Measurements from ENCODE around the gene EXOSC7. TPM values are rescaled to one million over a fixed set of nuclear protein-coding genes. Genes with fewer than 3 reads are reported as not detected.
"Not testable (repeated sequence)": the region's sequence is repeated elsewhere in the genome, so short reads cannot be mapped to it uniquely, and the experiment has no call there.

EXOSC7 gene
- 10 to 100 TPM; 35.6 to 49.9 (median 41.3) TPM for polyA plus RNA-seq (ENCODE audit: insufficient read length in 10 of 10)
- long read RNA-seq, donor 1, transcript EXOSC7-201 (8 exons, 1,055 nt), result major isoform, 14 of 33 reads
- long read RNA-seq, donor 1, partial matches to known transcripts, result 16 of 33 reads
- long read RNA-seq, donor 1, other reads (novel, unspliced or antisense), result 0 of 33 reads
- long read RNA-seq, donor 2, transcript EXOSC7-201 (8 exons, 1,055 nt), result major isoform, 12 of 26 reads
- long read RNA-seq, donor 2, partial matches to known transcripts, result 9 of 26 reads
- long read RNA-seq, donor 2, other reads (novel, unspliced or antisense), result 0 of 26 reads
- long read RNA-seq, donor 3, result 0 reads
- long read RNA-seq, donor 4, transcript EXOSC7-201 (8 exons, 1,055 nt), result major isoform, 11 of 23 reads
- long read RNA-seq, donor 4, partial matches to known transcripts, result 11 of 23 reads
- long read RNA-seq, donor 4, other reads (novel, unspliced or antisense), result 0 of 23 reads
- long read RNA-seq, donor 5, transcript EXOSC7-201 (8 exons, 1,055 nt), result major isoform, 12 of 38 reads
- long read RNA-seq, donor 5, transcript EXOSC7-210 (9 exons, 1,395 nt), result minor isoform, 6 of 38 reads
- long read RNA-seq, donor 5, partial matches to known transcripts, result 19 of 38 reads
- long read RNA-seq, donor 5, other reads (novel, unspliced or antisense), result 0 of 38 reads
- long read RNA-seq, donor 6, transcript EXOSC7-201 (8 exons, 1,055 nt), result major isoform, 9 of 20 reads
- long read RNA-seq, donor 6, partial matches to known transcripts, result 8 of 20 reads
- long read RNA-seq, donor 6, other reads (novel, unspliced or antisense), result 0 of 20 reads
- long read RNA-seq, donor 7, transcript EXOSC7-201 (8 exons, 1,055 nt), result major isoform, 7 of 19 reads
- long read RNA-seq, donor 7, partial matches to known transcripts, result 8 of 19 reads
- long read RNA-seq, donor 7, other reads (novel, unspliced or antisense), result 0 of 19 reads
- long read RNA-seq, donor 8, transcript EXOSC7-201 (8 exons, 1,055 nt), result major isoform, 7 of 30 reads
- long read RNA-seq, donor 8, partial matches to known transcripts, result 19 of 30 reads
- long read RNA-seq, donor 8, other reads (novel, unspliced or antisense), result 0 of 30 reads
- long read RNA-seq, donor 9, partial matches to known transcripts, result 0 of 4 reads
- long read RNA-seq, donor 9, other reads (novel, unspliced or antisense), result 0 of 4 reads

GRCh38 chr3:44976002-44976815 is at the start of gene EXOSC7, which contains the start of gene ZDHHC3:
TSS of gene EXOSC7 (plus strand) at chr3:44976244. CDS start at chr3:44976278, 34 bp downstream.
TSS of gene ZDHHC3 (minus strand) at chr3:44976174. CDS start at chr3:44959436, 16,738 bp downstream.
- DNase-seq, result peak; percentile 88 to 96 (median 92)

- DNase-seq, result no peak
Measured at GRCh38 chr3:44926921-44927320, 49.1 kb upstream of the EXOSC7 start.

- no peak for DNase-seq
Measured at GRCh38 chr3:44927371-44927770, 48.7 kb upstream of the EXOSC7 start.

GRCh38 chr3:44929782-44930181 is 46.3 kb upstream of the EXOSC7 start:
- DNase-seq, result no peak

- DNase-seq, result no peak
Measured at GRCh38 chr3:44930911-44931310, 45.1 kb upstream of the EXOSC7 start.

- DNase-seq, result no peak
Measured at GRCh38 chr3:44931791-44932190, 44.3 kb upstream of the EXOSC7 start.

- no peak for DNase-seq
Measured at GRCh38 chr3:44932271-44932670, 43.8 kb upstream of the EXOSC7 start.

GRCh38 chr3:44932986-44933944 is 42.8 kb upstream of the EXOSC7 start:
- DNase-seq, result no peak

GRCh38 chr3:44939581-44940036 is 36.4 kb upstream of the EXOSC7 start:
- no peak for DNase-seq

GRCh38 chr3:44942202-44942921 is 33.7 kb upstream of the EXOSC7 start:
- DNase-seq, result no peak

- DNase-seq, result no peak
Measured at GRCh38 chr3:44948239-44948638, 27.8 kb upstream of the EXOSC7 start.

GRCh38 chr3:44949770-44950169 is 26.3 kb upstream of the EXOSC7 start:
- DNase-seq, result not testable (repeated sequence)

- no peak for DNase-seq
Measured at GRCh38 chr3:44950275-44950734, 25.7 kb upstream of the EXOSC7 start.

GRCh38 chr3:44952689-44953088 is 23.4 kb upstream of the EXOSC7 start:
- no peak for DNase-seq

- DNase-seq, result no peak
Measured at GRCh38 chr3:44954304-44954703, 21.7 kb upstream of the EXOSC7 start.

- DNase-seq, result no peak
Measured at GRCh38 chr3:44954962-44955361, 21.1 kb upstream of the EXOSC7 start.

- no peak for DNase-seq
Measured at GRCh38 chr3:44955917-44956316, 20.1 kb upstream of the EXOSC7 start.

GRCh38 chr3:44957986-44958385 is 18.1 kb upstream of the EXOSC7 start:
- no peak for DNase-seq

- DNase-seq, result no peak
Measured at GRCh38 chr3:44958386-44958785, 17.7 kb upstream of the EXOSC7 start.
